Stomach smooth muscle (tissue), 2 donors: ENCODE measurements around the gene DKK3.

Experiments used
- H3K27ac ChIP-seq: one replicate; pipeline ENCODE4 v1.7.0; 2013; ENCODE audit warnings: mild to moderate bottlenecking, low read length, inconsistent platforms
- H3K27me3 ChIP-seq, 2 donors: one replicate each; pipeline ENCODE4 v1.7.0; 2013; ENCODE audit warnings: low read length in 2 of 2; ENCODE audit not compliant: insufficient read depth in 2 of 2, control insufficient read depth in 1 of 2
- H3K36me3 ChIP-seq, 2 donors: one replicate each; pipeline ENCODE4 v1.7.0; 2013; ENCODE audit warnings: low read length in 2 of 2; ENCODE audit not compliant: control insufficient read depth in 2 of 2, insufficient read depth in 2 of 2
- H3K4me1 ChIP-seq: one replicate; pipeline ENCODE4 v1.7.0; 2013; ENCODE audit warnings: low read length; ENCODE audit not compliant: control insufficient read depth, insufficient read depth
- H3K4me3 ChIP-seq, 2 donors: one replicate each; pipeline ENCODE4 v1.7.0; 2013; ENCODE audit warnings: low read length in 2 of 2
- H3K9ac ChIP-seq, 2 donors: one replicate each; pipeline ENCODE4 v1.7.0; 2013; ENCODE audit warnings: low read length in 2 of 2, mild to moderate bottlenecking in 1 of 2
- H3K9me3 ChIP-seq, 2 donors: one replicate each; pipeline ENCODE4 v1.7.0; 2013; ENCODE audit warnings: low read length in 2 of 2; ENCODE audit not compliant: control insufficient read depth in 2 of 2
- donor health status: healthy.
- donor health status: Pancreatic carcinoma.

Gene DKK3

DNA sequence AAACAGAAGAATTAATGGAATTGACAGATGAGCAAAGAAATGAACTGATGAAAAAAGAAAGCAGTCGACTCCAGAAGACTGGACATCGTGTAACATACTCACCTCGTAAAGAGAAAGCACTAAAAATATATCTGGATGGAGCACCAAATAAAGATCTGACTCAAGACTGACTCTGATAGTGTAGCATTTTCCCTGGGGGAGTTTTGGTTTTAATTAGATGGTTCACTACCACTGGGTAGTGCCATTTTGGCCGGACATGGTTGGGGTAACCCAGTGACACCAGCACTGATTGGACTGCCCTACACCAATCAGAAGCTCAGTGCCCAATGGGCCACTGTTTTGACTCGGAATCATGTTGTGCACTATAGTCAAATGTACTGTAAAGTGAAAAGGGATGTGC is 52.4 kb downstream of the DKK3 start:
- H3K9ac ChIP-seq = no peak overlapping the region
- no peaks in the 10 kb centered on the region for H3K4me1 ChIP-seq
- no peaks in the 10 kb centered on the region for H3K9me3 ChIP-seq
- H3K27me3 ChIP-seq = no peaks in the 10 kb centered on the region
- H3K27ac ChIP-seq = no peak overlapping the region
- peaks cover 25 to 30% of the 10 kb centered on the region in 2 donors for H3K36me3 ChIP-seq
- H3K4me3 ChIP-seq = no peak overlapping the region

DNA sequence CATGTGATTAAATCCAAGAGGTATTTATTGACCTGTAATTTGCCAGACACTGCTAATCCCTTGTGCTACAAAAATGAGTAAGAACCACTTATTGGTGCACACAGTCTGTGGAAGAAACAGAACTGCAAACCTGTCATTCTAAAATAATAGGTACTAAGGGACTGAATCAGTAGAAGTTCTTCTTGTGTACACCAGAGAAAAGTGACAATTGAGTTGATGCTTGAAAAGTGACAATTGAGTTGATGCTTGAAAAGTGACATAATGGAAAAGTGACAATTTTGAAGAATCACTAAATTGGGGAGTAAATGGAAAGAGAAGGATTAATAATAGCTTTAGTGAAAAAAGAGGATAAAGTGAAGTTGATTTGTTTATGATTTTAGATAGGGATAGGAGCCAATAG is 56.4 kb downstream of the DKK3 start:
- Histone ChIP-seq H3K27ac (no peak overlapping the region), H3K9me3 (no peaks in the 10 kb centered on the region), H3K27me3 (no peaks in the 10 kb centered on the region), H3K36me3 (peaks cover 26 to 30% of the 10 kb centered on the region in 2 donors), H3K4me3 (no peak overlapping the region), H3K4me1 (no peaks in the 10 kb centered on the region), H3K9ac (no peak overlapping the region)

DNA sequence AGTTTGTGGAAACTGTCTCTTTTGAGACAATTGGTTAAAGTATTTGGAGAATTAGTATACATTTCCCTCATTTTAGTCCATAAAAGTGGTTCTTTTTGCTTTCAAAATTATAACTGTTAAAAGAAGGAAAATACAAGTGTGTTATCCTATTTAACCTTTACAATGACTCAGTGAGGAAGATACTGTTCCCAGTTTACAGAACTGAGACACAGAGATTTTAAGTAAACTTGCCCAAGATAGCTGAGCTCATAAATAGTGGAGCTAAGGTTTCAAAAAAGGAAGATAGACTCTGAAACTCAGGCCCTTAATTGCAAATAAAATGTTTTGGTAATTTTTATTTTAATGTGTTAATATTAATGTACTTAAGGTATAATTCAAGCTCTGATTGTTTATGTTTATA is 58.9 kb downstream of the DKK3 start:
- Histone ChIP-seq H3K9me3 (no peaks in the 10 kb centered on the region), H3K27me3 (no peaks in the 10 kb centered on the region), H3K36me3 (peaks cover 9 to 24% of the 10 kb centered on the region in 2 donors), H3K4me3 (no peak overlapping the region), H3K27ac (no peak overlapping the region), H3K4me1 (no peaks in the 10 kb centered on the region), H3K9ac (no peak overlapping the region)

DNA sequence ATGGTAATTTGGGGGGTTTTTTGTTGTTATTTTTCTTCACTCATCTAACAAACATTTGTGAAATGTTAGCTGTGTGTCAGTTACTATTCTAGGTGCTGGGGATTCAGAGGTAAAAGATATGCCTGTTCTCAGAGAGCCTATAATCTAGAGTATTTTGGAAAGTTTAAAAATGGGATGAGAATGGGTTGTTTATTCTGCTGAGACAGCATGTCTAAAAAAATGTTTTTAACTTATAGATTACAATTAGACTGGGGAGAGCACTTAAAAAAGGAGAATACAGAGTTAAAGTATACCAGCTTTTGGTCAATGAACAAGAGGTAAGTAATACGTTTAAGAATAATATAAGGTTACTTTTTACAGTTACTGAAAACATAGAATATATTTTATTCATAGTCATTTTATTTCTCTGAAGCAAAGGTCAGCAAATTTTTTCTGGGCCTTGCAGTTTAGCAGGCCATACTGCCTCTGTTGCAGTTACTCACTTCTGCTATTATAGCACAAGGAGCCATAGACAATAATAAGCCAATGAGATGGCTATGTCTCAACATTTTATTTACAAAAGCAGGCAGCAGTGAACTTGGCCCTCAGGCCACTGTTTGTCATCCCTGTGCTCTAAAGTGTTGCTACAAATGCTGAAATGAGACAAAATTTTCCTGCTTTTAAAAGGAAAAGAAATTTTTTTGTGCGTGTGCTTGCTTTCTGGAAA is 60.0 kb downstream of the DKK3 start:
- Histone ChIP-seq H3K27me3 (no peaks in the 10 kb centered on the region), H3K36me3 (peaks cover 9 to 28% of the 10 kb centered on the region in 2 donors), H3K9me3 (no peaks in the 10 kb centered on the region), H3K9ac (no peak overlapping the region), H3K27ac (no peak overlapping the region), H3K4me1 (no peaks in the 10 kb centered on the region), H3K4me3 (no peak overlapping the region)

DNA sequence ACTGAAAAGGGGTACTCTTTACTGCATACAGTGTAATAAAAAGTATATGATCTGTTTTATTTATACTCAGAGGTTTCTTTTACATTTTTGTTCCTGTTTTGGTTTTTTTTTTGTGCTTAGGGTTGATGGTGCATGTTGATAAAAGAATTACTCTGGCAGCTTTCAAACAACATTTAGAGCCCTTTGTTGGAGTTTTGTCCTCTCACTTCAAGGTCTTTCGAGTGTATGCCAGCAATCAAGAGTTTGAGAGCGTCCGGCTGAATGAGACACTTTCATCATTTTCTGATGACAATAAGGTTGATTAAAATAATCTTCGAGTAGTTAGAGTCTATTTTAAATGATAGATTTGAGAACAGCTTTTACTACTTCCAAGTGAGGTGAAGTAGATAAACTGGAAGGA is 60.6 kb downstream of the DKK3 start:
- no peak overlapping the region for H3K27ac ChIP-seq
- no peaks in the 10 kb centered on the region for H3K27me3 ChIP-seq
- H3K4me3 ChIP-seq = no peak overlapping the region
- no peaks in the 10 kb centered on the region for H3K9me3 ChIP-seq
- no peaks in the 10 kb centered on the region for H3K4me1 ChIP-seq
- H3K9ac ChIP-seq = no peak overlapping the region
- H3K36me3 ChIP-seq = peaks cover 9 to 30% of the 10 kb centered on the region in 2 donors

DNA sequence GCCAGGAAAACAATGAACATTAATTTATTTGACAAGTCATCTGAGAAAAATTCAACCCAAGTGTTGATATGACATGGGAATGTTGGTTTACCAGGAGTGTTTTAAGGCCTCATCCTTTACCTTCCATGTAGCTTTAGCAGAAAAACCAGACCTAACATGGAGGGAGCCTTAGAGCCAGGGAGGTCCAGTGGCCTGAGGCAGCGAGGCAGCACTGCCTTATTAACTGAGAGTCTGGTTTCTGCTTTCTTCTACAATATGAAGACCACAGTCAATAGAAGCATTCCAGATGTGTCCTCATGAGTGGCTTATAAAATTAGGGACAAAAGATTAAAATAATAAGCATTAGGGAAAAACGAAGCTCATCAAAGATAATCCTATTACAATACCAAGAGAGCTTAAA is 61.5 kb downstream of the DKK3 start:
- Histone ChIP-seq H3K4me3 (no peak overlapping the region), H3K9ac (no peak overlapping the region), H3K9me3 (no peaks in the 10 kb centered on the region), H3K27me3 (no peaks in the 10 kb centered on the region), H3K36me3 (peaks cover 9 to 37% of the 10 kb centered on the region in 2 donors), H3K4me1 (no peaks in the 10 kb centered on the region), H3K27ac (no peak overlapping the region)

DNA sequence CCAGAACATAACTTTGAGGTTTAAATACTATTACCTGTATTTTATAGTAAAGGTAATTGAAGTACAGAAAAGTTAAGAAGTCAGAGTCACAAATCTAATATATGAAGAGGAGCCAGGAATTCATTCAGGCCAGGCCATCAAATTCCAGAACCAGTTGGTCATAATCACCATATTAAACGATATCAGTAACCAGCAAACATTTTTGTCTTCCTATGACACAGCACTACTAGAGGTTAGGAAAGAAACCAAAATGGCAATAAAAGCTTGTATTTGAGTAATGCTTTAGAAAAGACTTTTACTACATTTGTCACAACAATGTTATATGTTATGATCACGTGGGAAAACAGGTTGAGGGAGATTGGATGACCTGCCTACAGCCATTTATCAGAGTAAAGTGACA is 62.2 kb downstream of the DKK3 start:
- no peaks in the 10 kb centered on the region for H3K27me3 ChIP-seq
- H3K9me3 ChIP-seq = no peaks in the 10 kb centered on the region
- H3K4me1 ChIP-seq = no peaks in the 10 kb centered on the region
- peaks cover 7 to 37% of the 10 kb centered on the region in 2 donors for H3K36me3 ChIP-seq
- no peak overlapping the region for H3K27ac ChIP-seq
- no peak overlapping the region for H3K4me3 ChIP-seq
- no peak overlapping the region for H3K9ac ChIP-seq

DNA sequence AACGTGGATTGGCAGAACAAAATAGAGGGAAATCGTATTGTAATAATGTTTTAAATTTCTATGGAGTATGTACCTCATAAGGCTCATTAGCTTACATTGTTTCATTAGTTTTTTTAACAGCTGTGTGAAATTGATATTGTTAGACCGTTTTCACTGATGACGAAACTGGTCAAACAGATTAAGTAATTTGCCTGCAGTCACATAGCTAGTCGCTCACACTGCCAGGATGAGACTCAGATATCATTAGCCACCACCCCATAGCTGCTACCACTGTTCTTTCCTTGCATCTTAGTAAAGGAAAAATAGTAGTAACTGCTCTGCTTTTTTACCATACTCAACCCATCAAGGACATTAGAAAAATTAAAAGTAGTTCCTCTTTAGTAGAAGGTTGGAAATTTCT is 64.0 kb downstream of the DKK3 start:
- Histone ChIP-seq H3K4me3 (no peak overlapping the region), H3K36me3 (peaks cover 5 to 34% of the 10 kb centered on the region in 2 donors), H3K9me3 (no peaks in the 10 kb centered on the region), H3K4me1 (no peaks in the 10 kb centered on the region), H3K9ac (no peak overlapping the region), H3K27ac (no peak overlapping the region), H3K27me3 (no peaks in the 10 kb centered on the region)

DNA sequence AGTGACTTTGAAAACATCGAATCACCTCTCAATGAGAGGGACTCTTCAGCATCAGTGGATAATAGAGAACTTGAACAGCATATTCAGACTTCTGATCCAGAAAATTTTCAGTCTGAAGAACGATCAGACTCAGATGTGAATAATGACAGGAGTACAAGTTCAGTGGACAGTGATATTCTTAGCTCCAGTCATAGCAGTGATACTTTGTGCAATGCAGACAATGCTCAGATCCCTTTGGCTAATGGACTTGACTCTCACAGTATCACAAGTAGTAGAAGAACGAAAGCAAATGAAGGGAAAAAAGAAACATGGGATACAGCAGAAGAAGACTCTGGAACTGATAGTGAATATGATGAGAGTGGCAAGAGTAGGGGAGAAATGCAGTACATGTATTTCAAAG is 65.8 kb downstream of the DKK3 start:
- Histone ChIP-seq H3K27me3 (no peaks in the 10 kb centered on the region), H3K4me1 (no peaks in the 10 kb centered on the region), H3K9me3 (no peaks in the 10 kb centered on the region), H3K9ac (no peak overlapping the region), H3K36me3 (peaks cover 12 to 39% of the 10 kb centered on the region in 2 donors), H3K4me3 (no peak overlapping the region), H3K27ac (no peak overlapping the region)

DNA sequence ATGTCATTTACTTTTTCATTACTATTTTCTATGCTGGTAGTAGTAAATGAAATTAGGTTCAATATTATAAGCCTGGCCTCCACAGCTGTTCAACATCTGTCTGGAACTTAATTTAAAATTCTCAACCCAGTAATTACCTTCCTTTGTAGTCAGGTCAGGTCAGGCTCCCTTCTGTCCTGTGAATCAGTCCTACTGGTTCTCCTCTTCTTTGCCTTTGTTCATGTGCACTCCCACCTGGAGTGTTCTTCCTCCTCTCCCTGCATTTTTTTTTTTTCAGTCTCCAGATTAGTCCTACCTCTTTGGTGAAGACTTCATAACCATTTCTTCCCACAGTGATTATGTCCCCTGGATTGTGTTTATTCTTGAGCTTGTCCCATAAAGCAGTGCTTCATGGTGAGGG is 67.9 kb downstream of the DKK3 start:
- H3K9me3 ChIP-seq = no peaks in the 10 kb centered on the region
- peaks cover 13 to 46% of the 10 kb centered on the region in 2 donors for H3K36me3 ChIP-seq
- no peaks in the 10 kb centered on the region for H3K27me3 ChIP-seq
- no peaks in the 10 kb centered on the region for H3K4me1 ChIP-seq
- no peak overlapping the region for H3K4me3 ChIP-seq
- H3K27ac ChIP-seq = no peak overlapping the region
- no peak overlapping the region for H3K9ac ChIP-seq

DNA sequence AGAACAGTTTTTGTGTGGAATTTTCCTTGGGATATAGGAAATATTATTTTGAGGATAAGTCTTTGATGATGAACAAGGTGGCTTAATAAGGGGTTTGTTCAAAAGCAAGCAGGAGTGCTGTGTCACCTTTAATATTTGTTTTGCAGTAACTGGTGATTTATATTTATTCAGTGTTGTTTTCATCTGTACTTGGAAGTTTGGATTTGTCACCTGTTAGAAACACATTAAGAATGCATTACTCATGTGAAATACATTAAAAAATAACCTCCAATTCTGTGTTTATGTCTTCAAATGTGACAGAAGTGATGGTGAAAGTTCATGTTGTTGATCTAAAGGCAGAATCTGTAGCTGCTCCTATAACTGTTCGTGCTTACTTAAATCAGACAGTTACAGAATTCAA is 70.5 kb downstream of the DKK3 start:
- no peaks in the 10 kb centered on the region for H3K27me3 ChIP-seq
- peaks cover 14 to 47% of the 10 kb centered on the region in 2 donors for H3K36me3 ChIP-seq
- H3K9ac ChIP-seq = no peak overlapping the region
- H3K4me3 ChIP-seq = no peak overlapping the region
- H3K9me3 ChIP-seq = no peaks in the 10 kb centered on the region
- H3K27ac ChIP-seq = no peak overlapping the region
- H3K4me1 ChIP-seq = no peaks in the 10 kb centered on the region
